Measurements from ENCODE around the gene MITF. TPM values are rescaled to one million over a fixed set of nuclear protein-coding genes. Genes with fewer than 3 reads are reported as not detected.
"Not testable (repeated sequence)": the region's sequence is repeated elsewhere in the genome, so short reads cannot be mapped to it uniquely, and the experiment has no call there.

The MITF gene
- total RNA-seq, 1 donor from 2014 or later = 2.8 TPM

DNA sequence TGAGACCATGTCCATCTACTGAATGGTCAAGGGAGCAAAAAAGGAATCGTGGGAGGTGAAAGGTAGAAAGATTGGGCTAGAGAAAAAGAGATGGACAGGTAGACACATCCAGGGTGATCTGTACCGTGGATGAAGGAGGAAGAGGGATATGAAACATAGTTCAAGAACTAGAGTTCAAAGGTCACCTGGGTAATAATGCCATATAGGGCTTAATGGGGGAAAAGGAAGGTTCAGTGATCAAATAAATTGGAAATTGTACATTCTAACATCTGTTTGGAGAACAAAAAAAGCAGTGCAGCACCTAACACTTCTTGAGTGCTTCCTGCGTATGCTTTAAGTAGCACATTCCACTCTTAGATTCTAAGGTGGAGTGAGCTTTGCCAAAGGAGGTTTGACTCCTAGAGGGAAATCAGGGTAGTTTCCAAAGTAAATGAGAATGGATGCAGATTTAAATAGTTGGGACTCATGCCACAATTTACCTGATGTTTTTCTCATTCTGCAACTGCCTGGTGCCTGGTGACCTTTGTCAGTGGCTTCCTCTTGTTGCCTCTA is 46.6 kb downstream of the MITF start:
- DNase-seq (ENCODE audit: extremely low read depth, low read depth, low spot score) = no peak

DNA sequence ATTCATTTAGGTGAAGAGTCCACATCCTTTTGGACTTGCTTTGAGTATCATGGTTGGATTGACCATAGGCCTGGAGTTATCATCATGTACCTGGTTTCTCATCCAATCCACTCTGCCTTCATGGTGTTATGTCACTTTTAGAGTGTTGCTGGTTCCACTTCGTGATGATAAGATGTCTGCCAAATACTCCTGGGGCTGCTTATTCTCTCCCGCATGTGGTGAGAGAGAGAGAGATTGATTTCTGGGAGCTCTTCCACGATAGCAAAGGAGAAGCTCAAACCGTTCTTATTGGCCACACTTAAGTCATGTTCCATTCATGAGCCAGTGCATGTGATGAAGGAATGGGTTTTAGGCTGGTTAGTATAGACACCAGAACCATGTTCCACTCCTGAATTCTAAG is 47.6 kb downstream of the MITF start:
- DNase-seq (ENCODE audit: extremely low read depth, low read depth, low spot score) = no peak

DNA sequence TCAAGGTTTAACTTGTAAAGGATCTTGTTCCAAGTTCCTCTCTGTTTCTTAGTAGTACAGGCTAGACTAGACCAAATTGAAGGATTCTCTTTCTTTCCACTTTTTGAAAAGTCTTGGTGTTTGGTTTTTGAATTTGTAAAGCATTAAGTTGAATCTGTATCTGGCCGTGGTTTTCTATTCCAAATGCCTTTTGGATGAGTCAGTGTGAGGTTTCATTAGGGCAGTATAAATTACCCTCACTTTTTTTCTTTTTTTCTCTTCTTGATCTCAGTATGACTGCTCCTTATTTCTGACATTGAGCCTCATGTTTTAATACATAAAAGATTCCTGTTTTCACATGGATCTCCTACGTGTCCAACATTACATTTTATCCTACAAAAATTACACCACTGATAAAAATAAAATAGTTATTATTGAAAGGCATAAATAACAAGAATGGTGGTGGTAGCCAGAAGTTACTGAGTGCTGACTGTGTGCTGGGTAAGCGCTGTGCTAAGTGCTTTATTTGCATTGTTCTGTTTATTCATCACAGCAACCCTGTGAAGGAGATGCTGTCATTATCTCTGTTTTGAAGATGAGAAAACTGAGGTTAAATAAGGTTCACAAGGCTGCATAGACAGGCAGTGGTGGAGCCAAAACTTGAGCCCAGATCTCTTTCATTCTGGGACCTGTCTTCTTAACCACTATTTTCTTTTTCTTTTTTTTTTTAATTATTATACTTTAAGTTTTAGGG is 48.3 kb downstream of the MITF start:
- DNase-seq (ENCODE audit: extremely low read depth, low read depth, low spot score) = peak; percentile 18

DNA sequence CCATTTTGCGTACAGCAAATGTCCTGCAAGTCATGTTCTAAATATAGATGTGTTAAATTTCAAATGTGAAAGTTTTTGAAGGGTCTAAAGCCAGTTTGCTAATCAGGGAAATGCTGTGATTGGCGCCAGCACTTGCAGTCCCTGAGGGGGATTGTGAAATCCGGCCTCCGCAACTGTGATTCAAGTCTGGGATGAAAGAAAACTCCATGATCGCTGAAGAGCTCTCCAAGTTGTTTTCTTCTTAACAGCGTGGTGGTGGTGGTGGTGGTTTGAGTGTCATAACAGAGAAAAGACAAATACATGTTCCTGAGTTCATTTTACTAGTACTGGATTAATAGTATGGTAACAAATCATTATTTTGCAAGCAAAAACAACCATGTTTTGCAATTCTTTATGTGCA is 51.8 kb downstream of the MITF start:
- DNase-seq (ENCODE audit: extremely low read depth, low read depth, low spot score) = no peak

DNA sequence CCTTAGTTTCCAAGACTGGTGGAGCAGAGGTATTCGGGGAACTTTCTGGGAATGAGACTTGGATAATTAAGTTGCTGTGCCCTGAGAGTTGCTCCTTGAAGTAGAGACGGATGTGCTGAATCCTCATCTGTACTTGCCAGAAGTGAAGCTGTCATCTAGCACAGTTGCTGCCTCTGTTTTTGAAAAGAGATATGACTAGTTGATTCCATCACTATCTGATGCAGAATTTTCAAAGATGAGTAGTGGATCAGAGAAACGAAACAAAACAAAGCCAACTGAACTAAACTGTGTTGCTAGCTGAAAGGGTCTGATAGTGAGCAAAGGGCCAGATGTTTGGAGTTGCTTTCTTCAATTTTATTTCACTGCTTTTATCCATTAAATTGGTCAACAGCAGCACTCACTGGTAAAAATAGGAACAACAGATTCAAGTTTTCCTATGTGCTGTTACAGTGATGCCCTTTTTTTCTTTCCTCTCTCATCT is 52.7 kb downstream of the MITF start:
- no peak for DNase-seq (ENCODE audit: extremely low read depth, low read depth, low spot score)

DNA sequence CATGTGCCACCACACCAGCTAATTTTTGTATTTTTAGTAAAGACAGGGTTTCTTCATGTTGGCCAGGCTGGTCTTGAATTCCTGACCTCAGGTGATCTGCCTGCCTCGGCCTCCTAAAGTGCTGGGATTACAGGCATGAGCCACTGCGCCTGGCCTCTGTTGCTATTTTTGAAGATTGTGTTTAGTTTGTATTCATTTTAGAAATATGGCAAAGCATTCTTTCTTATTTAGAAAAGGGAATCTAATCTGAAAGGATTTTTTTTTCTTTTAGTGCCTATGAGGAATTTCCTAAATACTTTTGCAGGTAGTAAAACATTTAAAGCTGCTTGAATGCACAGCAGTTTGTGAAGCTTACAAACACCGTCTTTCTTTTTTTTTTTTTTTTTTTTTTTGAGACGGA is 56.9 kb downstream of the MITF start:
- not testable (repeated sequence) for DNase-seq (ENCODE audit: extremely low read depth, low read depth, low spot score)

DNA sequence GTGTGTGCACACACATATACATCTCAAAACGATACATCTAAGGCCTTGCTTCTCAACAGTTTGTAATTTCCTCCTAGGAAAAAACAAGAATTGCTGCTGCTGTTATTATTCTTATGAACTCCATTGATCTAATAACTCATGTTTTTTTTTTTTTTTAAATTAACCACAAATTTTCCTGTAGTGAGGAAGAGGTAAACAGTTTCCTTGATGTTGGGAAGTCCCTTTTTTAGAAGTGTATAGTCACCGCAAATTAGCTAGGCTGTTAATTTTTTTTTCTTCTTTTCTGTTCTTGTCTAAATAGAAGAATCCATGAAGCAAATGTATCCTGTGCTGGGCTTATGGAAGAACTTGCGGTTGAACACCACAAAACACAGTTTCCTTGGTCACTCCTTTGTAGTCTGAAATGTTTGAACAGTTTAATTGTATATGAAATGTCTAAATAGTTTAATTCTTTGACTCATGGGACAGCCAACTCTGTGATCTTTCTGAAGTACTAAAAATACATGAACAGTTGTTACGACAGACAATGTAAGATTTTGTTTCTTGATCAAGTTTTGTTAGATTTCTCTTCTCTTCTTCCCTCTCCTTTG is 64.5 kb downstream of the MITF start:
- no peak for DNase-seq (ENCODE audit: extremely low read depth, low read depth, low spot score)

DNA sequence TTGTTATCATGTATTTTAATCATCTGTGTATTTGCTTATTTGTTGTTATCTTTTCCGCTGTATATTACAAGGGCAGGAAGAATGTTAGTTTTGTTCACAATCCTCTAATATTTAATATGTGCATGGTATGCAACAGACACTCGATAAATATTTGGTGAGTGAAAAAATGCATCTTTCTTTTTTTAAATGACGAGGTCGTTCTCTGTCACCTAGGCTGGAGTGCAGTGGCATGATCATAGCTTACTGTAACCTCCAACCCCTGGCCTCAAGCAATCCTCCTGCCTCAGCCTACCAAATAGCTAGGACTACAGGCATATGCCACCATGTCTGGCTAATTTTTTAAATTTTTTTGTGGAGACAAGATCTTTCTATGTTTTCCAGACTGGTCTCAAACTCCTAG is 66.2 kb downstream of the MITF start:
- DNase-seq (ENCODE audit: extremely low read depth, low read depth, low spot score) = no peak

DNA sequence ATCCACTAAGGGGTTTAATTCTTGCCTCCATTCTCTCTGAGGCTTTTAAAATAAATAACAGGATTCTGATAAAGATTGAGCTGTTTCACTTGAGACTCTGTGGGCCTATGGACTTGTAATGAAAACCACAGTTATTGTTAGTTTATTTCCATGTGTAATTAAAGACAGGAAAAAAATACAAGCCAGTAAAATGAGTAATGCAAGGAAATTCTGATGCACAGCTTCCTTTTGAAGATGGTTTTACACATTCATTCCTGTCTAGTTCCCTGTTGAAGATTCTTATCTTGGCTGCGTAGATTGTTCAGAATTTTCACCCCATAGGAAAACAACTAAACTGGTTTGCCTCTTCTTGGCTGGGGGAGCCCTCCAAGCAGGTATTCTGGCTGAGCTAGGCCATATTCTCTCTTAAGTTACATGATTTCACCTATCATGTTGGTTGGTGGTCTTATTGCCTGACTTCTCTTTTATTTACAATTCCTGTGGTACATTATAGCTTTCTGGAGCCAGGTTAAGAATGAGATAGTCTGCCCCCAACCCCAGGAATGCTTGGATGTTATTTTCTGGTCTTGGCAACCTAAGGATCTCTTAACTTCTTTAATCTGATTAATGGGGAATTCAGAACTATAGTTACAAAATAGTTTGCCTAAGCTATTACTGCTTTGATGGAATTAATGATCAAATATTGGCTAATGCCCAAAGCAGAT is 67.6 kb downstream of the MITF start:
- DNase-seq (ENCODE audit: extremely low read depth, low read depth, low spot score) = peak; percentile 50

DNA sequence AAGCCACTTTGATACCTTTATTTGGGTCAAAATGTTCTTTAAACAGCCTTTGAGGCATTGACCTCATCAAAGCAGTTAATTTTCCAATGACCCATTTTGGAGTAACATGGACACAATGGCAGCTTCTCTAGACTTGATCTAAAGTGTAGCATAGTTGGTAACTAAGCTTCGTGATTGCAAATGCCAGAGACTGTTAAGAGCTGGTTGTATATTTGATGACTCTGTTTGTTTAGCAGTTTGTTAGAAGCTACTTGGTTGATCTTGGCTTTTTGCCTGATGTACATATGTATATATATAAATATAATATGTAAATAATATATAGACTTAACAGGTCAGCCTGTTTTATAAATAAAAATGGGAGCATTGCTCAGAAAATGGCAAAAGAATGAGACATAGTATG is 68.4 kb downstream of the MITF start:
- DNase-seq (ENCODE audit: extremely low read depth, low read depth, low spot score) = no peak

DNA sequence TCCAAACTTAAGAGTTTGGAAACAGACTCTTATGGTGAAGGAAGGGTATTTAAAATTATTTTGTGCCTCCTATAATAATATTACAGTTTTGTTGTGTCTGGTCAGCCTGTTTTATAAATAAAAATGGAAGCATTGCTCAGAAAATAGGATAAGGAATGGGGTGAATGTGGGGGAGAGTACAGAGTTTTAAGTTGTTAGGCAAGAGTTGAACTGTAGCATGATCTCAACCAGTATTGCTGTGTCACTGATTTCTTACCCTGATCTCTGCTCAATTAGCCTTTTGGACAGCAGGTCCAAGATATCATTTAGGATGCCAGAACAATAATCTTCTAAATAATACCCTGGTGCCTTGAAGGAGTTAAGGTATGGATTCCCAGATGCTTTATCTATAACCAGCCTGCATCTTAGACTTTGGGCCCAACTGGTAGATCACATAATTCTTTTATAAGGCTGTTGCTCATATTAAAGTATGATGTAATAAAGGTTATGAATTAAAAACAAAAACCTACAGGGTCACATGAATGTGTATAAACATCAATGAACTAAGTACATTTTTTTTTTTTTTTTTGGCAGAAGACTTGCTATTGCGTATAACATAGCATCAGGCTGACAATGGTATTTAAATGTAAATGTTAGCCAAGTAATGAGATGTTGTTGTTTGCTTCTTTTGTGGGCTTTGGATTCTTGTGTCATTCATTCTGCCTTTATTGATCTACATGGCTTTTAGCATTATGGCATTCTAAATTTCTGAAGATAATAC is 70.0 kb downstream of the MITF start:
- no peak for DNase-seq (ENCODE audit: extremely low read depth, low read depth, low spot score)

DNA sequence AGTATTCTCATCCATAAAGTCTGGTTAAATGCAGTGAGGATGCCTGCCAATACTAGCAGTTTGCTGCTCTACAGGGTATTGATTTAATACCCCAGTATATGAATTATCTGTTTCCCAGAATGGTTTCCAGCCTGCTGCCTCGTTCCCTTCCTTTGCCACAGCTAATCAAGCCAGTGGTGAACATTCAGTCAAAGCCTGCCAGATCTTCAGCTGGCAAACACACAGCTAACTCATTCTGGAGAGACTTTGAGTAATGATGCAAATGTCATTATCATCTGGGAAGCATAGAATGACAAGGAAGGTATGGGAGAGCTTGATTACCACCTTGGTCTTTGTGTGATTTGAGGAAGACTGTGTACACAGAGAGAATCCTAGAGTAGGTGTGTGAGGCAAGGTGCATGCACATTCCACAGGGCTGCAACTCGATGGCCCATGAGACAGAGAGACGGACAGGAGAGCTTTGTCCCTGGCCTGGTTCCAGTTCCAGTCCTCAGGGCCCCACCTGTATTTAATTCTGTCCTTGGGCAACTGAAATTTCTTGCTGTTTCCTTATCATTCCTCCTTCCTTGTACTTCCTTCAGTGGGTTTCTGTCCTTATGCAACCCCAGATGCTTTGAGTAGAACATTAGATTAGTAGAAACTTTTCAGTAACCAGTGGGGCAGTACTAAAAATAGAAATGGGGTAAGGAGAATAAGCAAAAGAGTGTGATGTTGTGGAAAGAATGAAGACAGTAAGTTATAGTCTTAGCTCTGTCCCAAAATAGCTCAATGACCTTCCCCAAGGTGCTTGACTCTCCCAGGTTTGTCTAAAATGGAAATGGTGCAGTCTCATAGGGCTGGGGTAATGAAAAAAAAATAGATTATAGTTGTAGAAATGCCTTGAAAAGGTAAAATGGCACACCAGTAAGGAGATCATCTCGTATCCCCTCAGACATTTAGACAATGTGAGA is 72.5 kb downstream of the MITF start:
- DNase-seq (ENCODE audit: extremely low read depth, low read depth, low spot score) = no peak

DNA sequence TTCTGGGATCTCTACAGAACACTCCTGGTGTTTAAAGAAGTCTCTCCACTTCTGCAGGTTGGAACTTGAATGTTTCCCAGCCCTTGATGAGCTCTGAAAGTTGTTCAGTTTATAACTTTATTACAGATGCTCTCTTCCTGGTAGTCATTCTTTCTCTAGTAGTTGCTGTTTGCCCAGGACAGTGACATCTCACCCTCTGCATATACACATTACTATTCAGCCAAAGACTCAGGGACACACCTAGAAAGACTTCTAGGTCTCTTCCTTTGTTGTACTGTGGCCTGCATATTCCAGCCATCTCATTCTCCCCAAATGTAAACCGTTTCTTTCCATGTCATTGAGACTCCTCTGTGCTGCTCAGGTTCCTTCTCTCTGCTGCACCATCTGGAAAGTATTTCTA is 76.7 kb downstream of the MITF start:
- DNase-seq (ENCODE audit: extremely low read depth, low read depth, low spot score) = no peak

DNA sequence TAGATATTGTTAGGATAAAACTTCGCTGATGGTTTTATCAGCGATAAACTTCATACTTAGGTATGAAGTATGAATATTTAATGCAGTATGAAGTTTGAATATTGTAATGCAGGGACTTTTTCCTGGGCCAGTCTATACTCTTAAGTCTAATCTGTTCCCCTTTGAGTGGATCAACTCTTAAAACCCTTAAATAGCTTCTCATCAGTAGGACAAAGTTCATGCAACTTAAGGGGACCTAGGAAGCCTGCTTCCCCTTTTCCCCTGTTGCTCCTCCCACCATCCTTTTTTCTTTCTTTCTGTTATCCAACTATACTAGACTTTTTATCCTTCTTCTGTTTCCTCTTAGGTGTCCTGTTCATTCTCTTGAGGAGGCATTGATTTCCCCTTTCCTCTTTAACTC is 78.7 kb downstream of the MITF start:
- no peak for DNase-seq (ENCODE audit: extremely low read depth, low read depth, low spot score)

DNA sequence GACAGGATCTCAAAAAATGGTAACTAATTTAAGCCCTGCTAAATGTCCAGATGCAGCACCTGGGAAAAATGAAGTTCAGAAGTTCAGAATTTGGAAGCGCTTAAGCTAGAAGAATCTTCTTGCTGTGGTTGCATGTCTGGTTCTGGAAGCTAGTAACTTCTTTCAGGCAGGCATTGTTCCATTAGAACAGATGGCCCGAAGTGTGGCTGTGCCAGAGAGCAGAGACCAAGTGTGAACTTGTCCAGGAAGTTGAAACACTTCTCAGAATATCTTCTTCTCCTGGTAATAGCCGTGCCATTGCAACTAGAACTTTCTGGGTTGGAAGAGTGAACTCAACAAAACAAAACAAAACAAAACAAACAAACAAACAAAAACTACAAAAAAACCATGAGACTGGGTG is 80.0 kb downstream of the MITF start:
- DNase-seq (ENCODE audit: extremely low read depth, low read depth, low spot score) = no peak

DNA sequence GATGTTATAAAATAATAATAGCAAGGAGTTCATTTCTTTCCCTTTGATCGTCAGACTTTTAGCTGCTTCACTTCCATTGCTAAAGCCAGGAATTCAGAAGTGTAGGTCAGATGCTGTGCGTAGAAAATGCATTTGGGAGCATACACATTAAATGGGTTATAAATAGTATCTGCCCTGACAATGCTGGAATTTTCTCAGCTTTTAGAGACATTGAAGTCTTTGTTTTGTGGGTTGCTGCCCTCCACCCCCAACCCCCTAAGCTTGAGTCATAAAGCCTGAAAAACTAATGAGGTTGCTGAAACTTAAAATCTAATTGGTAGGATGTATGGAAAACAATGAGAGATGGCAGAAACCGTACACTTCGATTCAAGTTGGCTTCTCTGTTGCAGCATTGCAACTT is 81.9 kb downstream of the MITF start:
- DNase-seq (ENCODE audit: extremely low read depth, low read depth, low spot score) = no peak

DNA sequence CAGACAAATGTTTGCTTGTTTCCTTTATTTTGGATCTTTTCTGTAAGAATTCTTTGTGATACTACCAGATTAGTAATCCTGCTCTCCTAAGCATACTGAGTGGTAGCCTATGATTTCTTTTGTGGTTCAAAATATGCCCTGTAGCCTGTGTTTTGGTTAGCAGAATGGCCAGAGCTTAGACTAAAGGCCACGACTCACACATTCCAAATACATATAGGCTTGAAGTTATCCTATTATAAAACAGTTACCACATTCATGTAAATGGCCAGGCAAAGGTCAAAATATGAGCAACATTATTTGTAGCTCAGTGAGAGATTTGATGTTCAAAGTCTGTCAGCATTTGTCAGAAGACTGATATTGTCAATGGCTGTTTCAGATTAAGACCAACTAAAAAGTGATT is 84.5 kb downstream of the MITF start:
- DNase-seq (ENCODE audit: extremely low read depth, low read depth, low spot score) = no peak

DNA sequence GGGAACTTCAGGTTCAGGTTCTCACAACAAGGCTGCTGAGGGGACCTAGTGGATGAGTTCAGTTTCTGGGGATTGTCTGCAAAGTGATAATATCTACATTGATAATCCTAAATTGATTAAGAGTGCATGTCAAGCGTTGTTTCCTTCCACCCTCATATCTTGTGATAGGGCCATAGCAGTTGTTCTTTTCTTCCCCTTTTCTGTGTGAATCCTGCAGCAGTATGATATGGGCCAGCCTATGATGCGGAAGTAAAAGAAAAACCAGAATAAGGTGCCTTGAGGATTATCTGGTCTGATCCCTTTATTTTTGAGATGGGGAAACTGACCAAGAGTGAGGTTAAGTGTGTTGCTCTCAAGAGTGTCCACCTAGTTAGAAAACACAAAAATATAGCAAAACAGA is 86.2 kb downstream of the MITF start:
- DNase-seq (ENCODE audit: extremely low read depth, low read depth, low spot score) = no peak

DNA sequence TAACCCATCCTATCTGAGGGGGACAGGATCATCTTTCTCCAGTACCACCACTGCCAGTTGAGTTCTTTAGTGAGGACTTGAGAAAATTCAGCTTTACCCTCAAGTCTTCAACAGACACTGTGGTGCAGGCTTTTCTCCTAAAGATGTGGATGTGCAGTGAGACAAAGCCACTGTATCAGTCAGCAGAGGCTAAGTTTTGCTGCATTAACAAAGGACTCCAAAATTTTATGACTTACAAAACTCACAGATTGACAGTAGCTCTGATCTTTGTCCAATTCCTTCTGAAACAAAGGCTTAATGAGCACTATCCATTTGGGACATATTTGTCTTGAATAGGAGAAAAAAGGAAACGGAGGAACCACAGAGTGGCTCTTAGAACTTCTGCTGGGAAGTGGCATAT is 87.9 kb downstream of the MITF start:
- DNase-seq (ENCODE audit: extremely low read depth, low read depth, low spot score) = no peak

DNA sequence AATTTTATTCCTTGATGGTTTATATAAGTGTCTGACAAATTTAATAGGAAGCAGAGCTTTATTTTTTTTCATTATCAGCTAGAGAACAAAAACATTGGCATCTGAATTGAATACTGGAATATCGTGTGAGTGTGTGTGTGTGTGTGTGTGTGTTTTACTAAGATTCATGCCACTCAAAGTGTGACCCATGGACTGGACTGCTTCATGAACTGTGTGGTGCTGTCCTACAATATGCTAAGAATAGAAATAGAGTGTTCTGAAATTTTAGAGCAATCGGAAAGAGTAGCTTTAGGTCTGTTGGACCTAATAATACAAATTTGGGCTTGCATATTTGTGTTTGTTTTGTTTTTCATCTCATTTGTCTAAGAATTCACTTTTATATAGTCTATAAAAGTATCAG is 89.6 kb downstream of the MITF start:
- no peak for DNase-seq (ENCODE audit: extremely low read depth, low read depth, low spot score)
